B cell (primary cell): ENCODE results near the gene ANKRD29.
"Not testable (repeated sequence)": the region's sequence is repeated elsewhere in the genome, so short reads cannot be mapped to it uniquely, and the experiment has no call there.

Source experiments
- CTCF ChIP-seq: fragments of 200-600 bp; IDR thresholded peaks from one replicate; pipeline ENCODE4 v1.8.0; 2022; ENCODE audit warnings: antibody characterized with exemption, mild to moderate bottlenecking
- EZH2 ChIP-seq: IDR thresholded peaks from 2 replicates; pipeline ENCODE4 v1.6.1; 2012; ENCODE audit warnings: borderline replicate concordance, low read depth, mild to moderate bottlenecking, moderate library complexity, low read length; ENCODE audit not compliant: insufficient read depth, poor library complexity, severe bottlenecking

GRCh38 chr18:23613091-23613475 lies 49.6 kb downstream of the ANKRD29 start:
- TF ChIP-seq CTCF, EZH2: not testable (repeated sequence)
